H1 (cell line): ENCODE data around the gene VSIG10L. TPM values are rescaled to one million over a fixed set of nuclear protein-coding genes. Genes with fewer than 3 reads are reported as not detected.

Source experiments
- CTCF ChIA-PET: fragments of 300-600 bp; sonication (Branson Sonifier 250); formaldehyde crosslinking; loops from one replicate; lab custom pipeline; 2021; ENCODE audit not compliant: partially characterized antibody; lab: Charles Lee
- POLR2A ChIA-PET: fragments of 300-600 bp; sonication (Branson Sonifier 250); formaldehyde crosslinking; loops from one replicate; lab custom pipeline; 2021; ENCODE audit warnings: inconsistent platforms; ENCODE audit not compliant: partially characterized antibody; lab: Charles Lee
- DNase-seq, 2 experiments: peaks; one replicate each; pipeline versions ENCODE4 v3.0.0 to v3.0.0-alpha.2; 2010 to 2022; ENCODE audit warnings: low spot score in 2 of 2, low read depth in 1 of 2, mixed read lengths in 1 of 2
- FAIRE-seq: peaks from 2 replicates; lab custom pipeline; 2011; peaks lifted over from hg19 to GRCh38; lab: Jason Lieb, UNC
- H2AFZ ChIP-seq: 2 replicates; pipeline ENCODE4 v1.8.1; 2012; ENCODE audit warnings: low read length, inconsistent platforms
- H2AK5ac ChIP-seq: 2 replicates; pipeline ENCODE4 v1.6.1; 2013; ENCODE audit warnings: low read depth, low read length
- H2BK120ac ChIP-seq: replicated peaks from 2 replicates; pipeline ENCODE3; 2013; ENCODE audit warnings: low read depth, low read length, inconsistent platforms
- H2BK12ac ChIP-seq: 2 replicates; pipeline ENCODE4 v1.6.1; 2013; ENCODE audit warnings: low read depth, low read length
- H2BK15ac ChIP-seq: 2 replicates; pipeline ENCODE4 v1.6.1; 2013; ENCODE audit warnings: low read length
- H2BK20ac ChIP-seq: 2 replicates; pipeline ENCODE4 v1.6.1; 2013; ENCODE audit warnings: low read length
- H2BK5ac ChIP-seq: 2 replicates; pipeline ENCODE4 v1.6.1; 2013; ENCODE audit warnings: low read depth, low read length
- H3K14ac ChIP-seq: 2 replicates; pipeline ENCODE4 v1.6.1; 2013; ENCODE audit warnings: inconsistent platforms; ENCODE audit not compliant: insufficient read length
- H3K18ac ChIP-seq: 2 replicates; pipeline ENCODE4 v1.6.1; 2013; ENCODE audit warnings: low read length; ENCODE audit errors: extremely low read depth
- H3K23ac ChIP-seq: 2 replicates; pipeline ENCODE4 v1.6.1; 2013; ENCODE audit warnings: inconsistent platforms; ENCODE audit not compliant: insufficient read length
- H3K23me2 ChIP-seq: 2 replicates; pipeline ENCODE4 v1.6.1; 2013; ENCODE audit warnings: low read depth, low read length
- H3K27ac ChIP-seq: 2 replicates; pipeline ENCODE4 v1.6.1; 2011; ENCODE audit warnings: low read depth, low read length, inconsistent platforms
- H3K27me3 ChIP-seq, 4 experiments: replicated peaks in 1 of 4; 1 replicate in 1 of 4; 2 replicates in 3 of 4; pipeline versions ENCODE4 v1.6.1 to v1.8.1; 2011 to 2013; ENCODE audit warnings: low read length in 3 of 4, mild to moderate bottlenecking in 3 of 4, inconsistent platforms in 2 of 4, mixed read lengths in 2 of 4, moderate library complexity in 1 of 4; ENCODE audit not compliant: control insufficient read depth in 3 of 4, insufficient read depth in 3 of 4; ENCODE audit errors: extremely low read depth in 1 of 4
- H3K36me3 ChIP-seq, 4 experiments: 2 replicates each; pipeline versions ENCODE4 v1.6.1 to v1.8.1; 2011 to 2013; ENCODE audit warnings: mild to moderate bottlenecking in 4 of 4, low read length in 3 of 4, moderate library complexity in 2 of 4, control low read depth in 1 of 4, inconsistent platforms in 1 of 4; ENCODE audit not compliant: insufficient read depth in 4 of 4, control insufficient read depth in 2 of 4
- H3K4ac ChIP-seq: replicated peaks from 2 replicates; pipeline ENCODE3; 2013; ENCODE audit warnings: low read length, low read depth, mixed read lengths, inconsistent platforms; ENCODE audit not compliant: insufficient read length
- H3K4me1 ChIP-seq, 4 experiments: replicated peaks in 1 of 4; 1 replicate in 1 of 4; 2 replicates in 3 of 4; pipeline versions ENCODE4 v1.6.1 to v1.8.1; 2011 to 2013; ENCODE audit warnings: low read length in 3 of 4, inconsistent platforms in 2 of 4, mixed read lengths in 1 of 4; ENCODE audit not compliant: insufficient read depth in 4 of 4, control insufficient read depth in 3 of 4
- H3K4me2 ChIP-seq, 2 experiments: 2 replicates each; pipeline versions ENCODE4 v1.6.1 to v1.8.1; 2011 to 2013; ENCODE audit warnings: low read depth in 2 of 2, low read length in 2 of 2, control low read depth in 1 of 2, inconsistent platforms in 1 of 2, mild to moderate bottlenecking in 1 of 2; ENCODE audit not compliant: insufficient read depth in 1 of 2
- H3K4me3 ChIP-seq, 4 experiments: fragments of 200-600, 300-600 bp in 1 of 4; sonication (generic), shearing (Covaris generic), sonication (Bioruptor Twin) in 1 of 4; 2 replicates each; pipeline versions ENCODE4 v1.5.1 to v1.8.1; 2011 to 2016; ENCODE audit warnings: low read length in 4 of 4, low read depth in 3 of 4, control low read depth in 2 of 4, inconsistent platforms in 2 of 4, mild to moderate bottlenecking in 2 of 4, mixed read lengths in 1 of 4, moderate library complexity in 1 of 4; ENCODE audit not compliant: insufficient read depth in 2 of 4; ENCODE audit errors: extremely low read depth in 1 of 4
- H3K56ac ChIP-seq: replicated peaks from 2 replicates; pipeline ENCODE3; 2013; ENCODE audit warnings: low read depth, mild to moderate bottlenecking, mixed read lengths, low read length, inconsistent platforms; ENCODE audit not compliant: insufficient read length
- H3K79me1 ChIP-seq: 2 replicates; pipeline ENCODE4 v1.6.1; 2013; ENCODE audit warnings: low read depth, low read length, control low read depth
- H3K79me2 ChIP-seq, 2 experiments: 2 replicates each; pipeline versions ENCODE4 v1.6.1 to v1.8.1; 2012 to 2013; ENCODE audit warnings: low read length in 2 of 2, mild to moderate bottlenecking in 2 of 2, inconsistent platforms in 1 of 2; ENCODE audit not compliant: insufficient read depth in 2 of 2, control insufficient read depth in 1 of 2
- H3K9ac ChIP-seq, 4 experiments: replicated peaks in 1 of 4; 1 replicate in 1 of 4; 2 replicates in 3 of 4; pipeline versions ENCODE4 v1.6.1 to v1.8.1; 2011 to 2013; ENCODE audit warnings: low read depth in 3 of 4, low read length in 3 of 4, control low read depth in 2 of 4, mild to moderate bottlenecking in 2 of 4, moderate library complexity in 2 of 4, inconsistent platforms in 1 of 4; ENCODE audit errors: extremely low read depth in 1 of 4
- H3K9me3 ChIP-seq, 2 experiments: 2 replicates each; pipeline versions ENCODE4 v1.6.1 to v1.8.1; 2012 to 2013; ENCODE audit warnings: mild to moderate bottlenecking in 2 of 2, moderate library complexity in 2 of 2, control low read depth in 1 of 2, inconsistent platforms in 1 of 2, low read depth in 1 of 2, low read length in 1 of 2, mixed read lengths in 1 of 2; ENCODE audit not compliant: insufficient read depth in 2 of 2
- H4K20me1 ChIP-seq, 2 experiments: replicated peaks in 1 of 2; 2 replicates each; pipeline versions ENCODE3 to v1.8.1; 2011 to 2013; ENCODE audit warnings: inconsistent platforms in 2 of 2, low read length in 2 of 2, mild to moderate bottlenecking in 1 of 2; ENCODE audit not compliant: insufficient read depth in 2 of 2, control insufficient read depth in 1 of 2
- H4K5ac ChIP-seq: 2 replicates; pipeline ENCODE4 v1.6.1; 2013; ENCODE audit warnings: low read length, low read depth, mixed read lengths, inconsistent platforms; ENCODE audit not compliant: insufficient read length
- H4K8ac ChIP-seq: 2 replicates; pipeline ENCODE4 v1.8.0; 2013; ENCODE audit warnings: mild to moderate bottlenecking, moderate library complexity, low read length, inconsistent platforms; ENCODE audit not compliant: insufficient read depth; ENCODE audit errors: extremely low read depth
- H4K91ac ChIP-seq: replicated peaks from 2 replicates; pipeline ENCODE3; 2013; ENCODE audit warnings: low read length, mixed read lengths, inconsistent platforms; ENCODE audit not compliant: insufficient read length
- BRCA1 ChIP-seq: IDR thresholded peaks from 2 replicates; pipeline ENCODE4 v1.6.1; 2012; ENCODE audit warnings: low read depth, low read length, improper control_type of control experiment
- CTCF ChIP-seq, 3 experiments: IDR thresholded peaks; 1 replicate in 2 of 3; 2 replicates in 1 of 3; pipeline versions ENCODE4 v1.5.1 to v1.6.1; 2011; ENCODE audit warnings: low read length in 3 of 3, mild to moderate bottlenecking in 3 of 3, inconsistent platforms in 2 of 3, low read depth in 1 of 3, moderate library complexity in 1 of 3; ENCODE audit not compliant: insufficient read depth in 1 of 3; ENCODE audit errors: control extremely low read depth in 1 of 3
- EGR1 ChIP-seq: IDR thresholded peaks from 2 replicates; pipeline ENCODE4 v1.6.1; 2011; ENCODE audit warnings: low read depth, low read length, borderline replicate concordance
- HDAC2 ChIP-seq, 2 experiments: fragments of 300-600 bp in 1 of 2; sonication (generic) in 1 of 2; IDR thresholded peaks; 2 replicates each; pipeline ENCODE4 v1.6.1; 2011 to 2012; ENCODE audit warnings: low read depth in 2 of 2, low read length in 2 of 2, mild to moderate bottlenecking in 2 of 2, moderate library complexity in 2 of 2, borderline replicate concordance in 1 of 2, inconsistent platforms in 1 of 2
- JUN ChIP-seq: IDR thresholded peaks from 2 replicates; pipeline ENCODE4 v1.6.1; 2011; ENCODE audit warnings: low read depth, mild to moderate bottlenecking, improper control_type of control experiment, low read length
- WGBS, 2 experiments: shearing (Covaris generic) in 1 of 2; methylation state at CpG; one replicate each; pipeline versions ENCODE4 v1.1.6 to v1.1.7; 2013 to 2015; ENCODE audit warnings: low lambda C conversion rate in 2 of 2, mixed read lengths in 2 of 2, inconsistent platforms in 1 of 2, low coverage in 1 of 2, missing lambda C conversion rate in 1 of 2; ENCODE audit not compliant: insufficient replicate concordance in 2 of 2, insufficient coverage in 1 of 2, insufficient read length in 1 of 2; ENCODE audit errors: extremely low coverage in 1 of 2, missing lambda C conversion rate in 1 of 2; 5-methylcytosine and 5-hydroxymethylcytosine counted together
- polyA plus RNA-seq, 7 experiments: library from polyadenylated mRNA; depleted of rRNA in 3 of 7; stranded (reverse) in 5 of 7; unstranded in 2 of 7; fragments of >200 nt in 5 of 7; fragments of 200-250 nt in 2 of 7; gene quantifications; 1 replicate in 5 of 7; 2 replicates in 1 of 7; 4 replicates in 1 of 7; pipeline versions ENCODE4 v1.2.1 to v1.2.3, GENCODE V29; 2011 to 2013; ENCODE audit warnings: missing spikeins in 2 of 7, mixed read lengths in 2 of 7
- total RNA-seq: library from RNA; stranded (reverse); fragmentation: NEBNext Ultra II Directional; extraction: Animal tissue kit (Norgen Biotek cat#: 25700); gene quantifications from 2 replicates; pipeline ENCODE4 v1.2.1, GENCODE V29; 2021

Gene VSIG10L
- total and polyA plus RNA-seq, 2 of the 8 experiments (the other 6 are each of a cell fraction or from before 2014, with no cell fraction given): 10.3 to 10.4 TPM

GRCh38 chr19:51294211-51294976 lies 47.5 kb downstream of the VSIG10L start:
- Histone ChIP-seq H4K8ac (no peak overlapping the region), H4K91ac (peak overlapping the region; percentile 82), H3K4me1 (peaks cover 10 to 39% (median 29%) of the 10 kb centered on the region in 4 experiments), H3K4me3 (no peak overlapping the region), H2AK5ac (no peak overlapping the region; the same call in 1 of the 2 replicates), H4K20me1 (no peaks in the 10 kb centered on the region), H3K27ac (no peak overlapping the region), H3K56ac (no peak overlapping the region), H3K14ac (no peak overlapping the region), H2BK120ac (peak overlapping the region; percentile 33), H3K23me2 (no peaks in the 10 kb centered on the region), H3K79me1 (no peaks in the 10 kb centered on the region), H2BK5ac (peak overlapping the region; percentile 95; the same call in 1 of the 2 replicates), H4K5ac (no peak overlapping the region), H3K79me2 (no peaks in the 10 kb centered on the region), H3K4me2 (no peak overlapping the region; a peak in 1 of 4 replicates), H3K4ac (peak overlapping the region; percentile 86), H3K9me3 (no peaks in the 10 kb centered on the region), H3K9ac (no peak overlapping the region), H2AFZ (peak overlapping the region; percentile 85), H2BK12ac (peak overlapping the region; percentile 96), H3K27me3 (peaks cover 0 to 2% (median 0%) of the 10 kb centered on the region in 4 experiments; a peak in 1 of 7 replicates), H3K23ac (no peak overlapping the region), H2BK15ac (peak overlapping the region; percentile 81; the same call in 1 of the 2 replicates), H2BK20ac (peak overlapping the region; percentile 99; the same call in 1 of the 2 replicates), H3K18ac (peak overlapping the region; percentile 68; the same call in 1 of the 2 replicates), H3K36me3 (no peaks in the 10 kb centered on the region)
- ChIA-PET CTCF (interaction anchor here (0.6 to 2.3 kb wide), 11 partner anchors 14 to 145 kb away, joined by 3 to 11 read pairs (median 3); no protein-coding TSS in a partner anchor), POLR2A (interaction anchor here (0.7 to 1.5 kb wide), 2 partner anchors 10 to 73 kb away, joined by 3 read pairs; no protein-coding TSS in a partner anchor)
- FAIRE-seq: no peak
- WGBS, 2 experiments: 75% methylated on average over 21 of the region's 23 CpGs; no CpG with 5 or more reads in 1 of the 2 experiments
- DNase-seq: peak in 1 of 2 experiments; percentile 55
- TF ChIP-seq CTCF (IDR thresholded peaks at IDR 0.05; ENCODE audit: control extremely low read depth in 1 of 3, insufficient read depth in 1 of 3, low read depth in 1 of 3, low read length in 3 of 3) (peak in 2 of 3 experiments; percentile 11 to 17; a peak in 2 of 4 replicates), EGR1 (no peak), HDAC2 (IDR thresholded peaks at IDR 0.05; ENCODE audit: borderline replicate concordance in 1 of 2, low read depth in 2 of 2, low read length in 2 of 2) (no peak), BRCA1 (no peak), JUN (no peak)
